OCI-LY3 (cell line): ENCODE results near the gene RAD18.

Source experiments
- H2AFZ ChIP-seq: fragments of 200-600, 300-600 bp; shearing (Covaris generic); 2 replicates; pipeline ENCODE4 v1.6.0; 2014; ENCODE audit warnings: antibody characterized with exemption, low read depth, low read length
- H3K27ac ChIP-seq: fragments of 200-600, 300-600 bp; sonication (generic); 2 replicates; pipeline ENCODE4 v1.5.1; 2014; ENCODE audit warnings: mild to moderate bottlenecking, low read length, moderate library complexity, mixed read lengths
- H3K27me3 ChIP-seq: fragments of 200-600, 300-600 bp; sonication (generic); 2 replicates; pipeline ENCODE4 v1.6.1; 2014; ENCODE audit warnings: low read depth, low read length, mixed read lengths
- H3K36me3 ChIP-seq: fragments of 200-600, 300-600 bp; sonication (generic); replicated peaks from 2 replicates; pipeline ENCODE3; 2014; ENCODE audit warnings: low read depth, low read length, mixed read lengths
- H3K4me1 ChIP-seq: fragments of 300-600, 200-600 bp; sonication (generic); 2 replicates; pipeline ENCODE4 v1.6.1; 2014; ENCODE audit warnings: low read length, mixed read lengths
- H3K4me2 ChIP-seq: fragments of 200-600, 300-600 bp; sonication (generic); 2 replicates; pipeline ENCODE4 v1.6.1; 2014; ENCODE audit warnings: low read length, mixed read lengths
- H3K4me3 ChIP-seq: fragments of 300-600, 200-600 bp; sonication (generic); 2 replicates; pipeline ENCODE4 v1.5.1; 2014; ENCODE audit warnings: antibody characterized with exemption, mild to moderate bottlenecking, low read length, moderate library complexity
- H3K79me2 ChIP-seq: fragments of 300-600, 200-600 bp; shearing (Covaris generic); 2 replicates; pipeline ENCODE4 v1.6.1; 2014; ENCODE audit warnings: mild to moderate bottlenecking, low read length, mixed read lengths
- H3K9ac ChIP-seq: fragments of 300-600, 200-600 bp; shearing (Covaris generic); 2 replicates; pipeline ENCODE4 v1.6.0; 2014; ENCODE audit warnings: mild to moderate bottlenecking, low read length, moderate library complexity
- H3K9me3 ChIP-seq: fragments of 200-600, 300-600 bp; shearing (Covaris generic); 2 replicates; pipeline ENCODE4 v1.6.1; 2014; ENCODE audit warnings: low read length, mixed read lengths; ENCODE audit not compliant: insufficient read depth
- H4K20me1 ChIP-seq: fragments of 200-600, 300-600 bp; sonication (generic); 2 replicates; pipeline ENCODE4 v1.6.1; 2016; ENCODE audit warnings: low read length, mixed read lengths; ENCODE audit not compliant: insufficient read depth
- CTCF ChIP-seq: fragments of 200-600, 300-600 bp; sonication (generic); IDR thresholded peaks from 2 replicates; pipeline ENCODE4 v1.5.1; 2014; ENCODE audit warnings: antibody characterized with exemption, low read length, low read depth
- EZH2phosphoT487 ChIP-seq: fragments of 200-600 bp; shearing (Covaris generic); IDR thresholded peaks from 2 replicates; pipeline ENCODE4 v1.6.1; 2018; ENCODE audit warnings: antibody characterized with exemption, mixed run types, low read depth

RAD18 gene

DNA sequence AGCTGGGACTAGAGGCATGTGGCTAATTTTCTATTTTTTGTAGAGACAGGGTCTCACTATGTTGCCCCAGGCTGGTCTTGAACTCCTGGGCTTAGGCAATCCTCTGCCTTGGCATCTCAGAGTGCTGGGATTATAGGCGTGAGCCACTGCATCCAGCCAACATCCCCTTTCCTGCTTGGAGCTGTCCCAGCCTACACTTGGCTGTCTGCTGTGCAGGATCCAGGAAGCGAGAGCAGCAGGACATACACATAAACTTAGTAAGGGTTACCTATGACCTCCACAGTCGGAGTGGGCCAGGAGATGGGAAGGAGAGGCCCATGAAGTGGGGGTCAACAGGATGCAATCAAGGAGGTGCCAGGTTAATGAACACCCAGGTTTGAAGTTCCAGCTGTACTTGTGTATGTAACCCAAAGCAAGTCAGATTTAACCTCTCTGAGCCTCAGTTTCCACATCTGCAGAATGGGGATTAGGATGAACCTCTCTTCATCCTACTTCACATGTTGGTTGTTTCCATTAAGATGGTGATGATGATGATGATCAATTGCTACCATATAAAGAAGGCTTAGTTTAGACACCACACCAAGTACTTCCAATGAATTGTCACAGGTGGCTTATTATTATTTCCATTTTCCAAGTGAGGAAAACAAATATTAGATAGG, 124.4 kb downstream of the RAD18 start:
- no peaks in the 10 kb centered on the region for H3K9me3 ChIP-seq
- no peak overlapping the region for H3K4me2 ChIP-seq
- H3K4me3 ChIP-seq = no peak overlapping the region
- H3K27me3 ChIP-seq = no peaks in the 10 kb centered on the region
- H2AFZ ChIP-seq = no peak overlapping the region
- no peaks in the 10 kb centered on the region for H3K79me2 ChIP-seq
- H3K9ac ChIP-seq = no peak overlapping the region
- no peak overlapping the region for H3K27ac ChIP-seq
- H3K36me3 ChIP-seq = peaks cover 4% of the 10 kb centered on the region
- H3K4me1 ChIP-seq = no peaks in the 10 kb centered on the region
- H4K20me1 ChIP-seq = no peaks in the 10 kb centered on the region
- TF ChIP-seq CTCF = no peak
- TF ChIP-seq EZH2phosphoT487 = no peak

- Histone ChIP-seq H3K4me3 (no peak overlapping the region), H3K27me3 (no peaks in the 10 kb centered on the region), H3K4me2 (no peak overlapping the region), H3K36me3 (no peaks in the 10 kb centered on the region), H2AFZ (no peak overlapping the region), H4K20me1 (no peaks in the 10 kb centered on the region), H3K27ac (no peak overlapping the region), H3K9ac (no peak overlapping the region), H3K4me1 (no peaks in the 10 kb centered on the region), H3K9me3 (no peaks in the 10 kb centered on the region), H3K79me2 (no peaks in the 10 kb centered on the region)
- no peak for TF ChIP-seq EZH2phosphoT487
- no peak for TF ChIP-seq CTCF
Observed at GRCh38 chr3:8838234-8838633, 125.0 kb downstream of the RAD18 start.

DNA sequence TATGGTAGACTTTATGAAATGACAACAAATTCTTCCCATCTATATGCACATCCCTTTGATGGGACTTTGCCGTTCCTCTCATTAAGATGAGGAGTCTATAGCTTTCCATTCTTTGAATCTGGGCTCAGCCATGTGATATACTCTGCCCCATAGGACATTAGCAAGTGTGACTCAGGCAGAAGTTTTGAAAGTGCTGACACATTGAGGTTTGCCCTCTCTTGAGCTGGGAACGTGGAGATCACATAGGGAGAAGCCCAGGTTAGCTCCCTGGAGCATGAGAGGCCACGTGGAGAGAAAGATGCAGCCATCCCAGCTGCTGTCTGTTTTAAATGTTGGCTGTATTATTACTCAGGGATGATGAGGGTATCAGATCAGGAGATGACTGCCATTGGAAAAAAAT, 126.1 kb downstream of the RAD18 start:
- Histone ChIP-seq H3K9ac (no peak overlapping the region), H3K79me2 (no peaks in the 10 kb centered on the region), H3K36me3 (no peaks in the 10 kb centered on the region), H3K4me3 (no peak overlapping the region), H3K4me1 (no peaks in the 10 kb centered on the region), H2AFZ (no peak overlapping the region), H3K4me2 (no peak overlapping the region), H3K27ac (no peak overlapping the region), H4K20me1 (no peaks in the 10 kb centered on the region), H3K27me3 (no peaks in the 10 kb centered on the region), H3K9me3 (no peaks in the 10 kb centered on the region)
- TF ChIP-seq EZH2phosphoT487 (no peak), CTCF (no peak)

DNA sequence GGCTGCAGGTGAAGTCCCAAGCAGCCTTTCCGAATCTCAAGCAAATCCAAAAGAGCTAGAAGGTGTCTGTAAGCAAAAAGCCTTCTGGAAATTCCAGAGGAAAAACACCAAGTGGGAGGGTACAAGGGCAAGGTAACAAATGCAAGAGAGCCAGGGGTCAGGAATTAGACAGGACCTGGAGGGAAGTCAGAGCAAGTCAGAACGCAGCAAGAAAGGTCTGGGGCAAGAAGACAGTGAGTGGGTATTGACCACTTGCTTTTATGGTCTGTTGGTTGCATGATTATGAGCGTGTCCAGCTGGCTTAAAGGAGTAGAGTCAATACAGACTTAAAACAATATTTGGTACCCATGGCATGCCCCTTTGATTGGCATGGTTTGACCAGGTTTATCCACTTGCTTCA, 127.2 kb downstream of the RAD18 start:
- no peak overlapping the region for H3K27ac ChIP-seq
- no peak overlapping the region for H2AFZ ChIP-seq
- H3K9ac ChIP-seq = no peak overlapping the region
- H3K4me1 ChIP-seq = no peaks in the 10 kb centered on the region
- no peaks in the 10 kb centered on the region for H3K36me3 ChIP-seq
- H3K27me3 ChIP-seq = no peaks in the 10 kb centered on the region
- H3K4me3 ChIP-seq = no peak overlapping the region
- no peaks in the 10 kb centered on the region for H3K9me3 ChIP-seq
- H3K4me2 ChIP-seq = no peak overlapping the region
- H3K79me2 ChIP-seq = no peaks in the 10 kb centered on the region
- no peak for TF ChIP-seq EZH2phosphoT487
- H4K20me1 ChIP-seq = no peaks in the 10 kb centered on the region

- no peaks in the 10 kb centered on the region for H3K9me3 ChIP-seq
- no peak overlapping the region for H2AFZ ChIP-seq
- no peaks in the 10 kb centered on the region for H3K4me1 ChIP-seq
- H3K27ac ChIP-seq = no peak overlapping the region
- no peak overlapping the region for H3K9ac ChIP-seq
- TF ChIP-seq CTCF (no peak), EZH2phosphoT487 (no peak)
- no peaks in the 10 kb centered on the region for H3K36me3 ChIP-seq
- H3K4me2 ChIP-seq = no peak overlapping the region
- no peaks in the 10 kb centered on the region for H4K20me1 ChIP-seq
- H3K79me2 ChIP-seq = no peaks in the 10 kb centered on the region
- no peaks in the 10 kb centered on the region for H3K27me3 ChIP-seq
- H3K4me3 ChIP-seq = no peak overlapping the region
Observed at GRCh38 chr3:8835385-8835784, 127.9 kb downstream of the RAD18 start.
